ENCODE results near the gene RRP1B. TPM values are rescaled to one million over a fixed set of nuclear protein-coding genes. Genes with fewer than 3 reads are reported as not detected.

RRP1B gene
- total and polyA plus RNA-seq, 2 of the 13 experiments (the other 11 are each of a cell fraction or from before 2014, with no cell fraction given), result 16.3 to 46.2 TPM

DNA sequence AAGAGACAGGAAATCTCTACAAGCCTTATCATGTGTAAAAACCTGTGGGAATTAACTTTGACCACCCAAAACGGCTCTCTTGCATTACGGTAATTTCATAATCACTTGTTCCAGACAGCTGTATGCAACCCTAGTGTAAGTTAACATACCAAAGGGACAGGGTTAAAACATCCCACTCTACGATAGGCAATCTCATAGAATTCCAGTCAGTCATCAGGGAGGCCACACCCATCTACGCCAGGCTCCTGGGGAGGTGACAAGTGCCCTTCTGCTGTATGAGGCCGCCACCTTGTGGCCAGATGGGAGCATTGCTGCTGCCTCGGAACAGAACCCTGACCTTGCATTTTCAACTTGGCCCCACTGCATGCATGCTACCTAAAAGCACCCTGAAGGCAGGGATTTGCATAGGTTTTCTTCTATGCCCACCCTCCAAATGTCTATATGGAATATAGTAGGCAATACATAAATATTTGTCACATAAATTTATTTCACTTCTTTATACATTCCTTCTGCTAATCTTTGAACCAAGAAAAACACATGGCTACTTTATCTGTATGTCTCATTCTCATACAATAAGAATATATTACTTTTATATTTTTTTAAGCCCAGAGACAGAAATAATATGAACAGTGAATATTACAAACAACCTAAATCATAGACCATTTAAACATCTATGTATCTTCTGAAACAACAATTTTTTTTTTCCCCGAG lies 12.7 kb upstream of the RRP1B start (continued):
- TF ChIP-seq TBX2 (CRISPR knock-in tag; IDR thresholded peaks at IDR 0.05; ENCODE audit: borderline replicate concordance) (peak; percentile 40; the same call in 1 of the 2 replicates), MEIS2 (CRISPR knock-in tag; IDR thresholded peaks at IDR 0.05) (peak; percentile 64; the same call in 1 of the 2 replicates), HNRNPL (IDR thresholded peaks at IDR 0.05; ENCODE audit: low read depth, low read length) (no peak), XRCC5 (optimal IDR thresholded peaks at IDR 0.05; ENCODE audit: low read length) (peak; percentile 73), RORA (CRISPR knock-in tag; IDR thresholded peaks at IDR 0.05) (no peak), HNF4A (CRISPR knock-in tag; IDR thresholded peaks at IDR 0.05) (peak; percentile 23; the same call in 1 of the 2 replicates), ZNF607 (CRISPR knock-in tag; IDR thresholded peaks at IDR 0.05; ENCODE audit: borderline replicate concordance) (peak; percentile 50; the same call in 1 of the 2 replicates), MXI1 (IDR thresholded peaks at IDR 0.05; ENCODE audit: borderline replicate concordance, low read depth, low read length) (peak; percentile 65; the same call in 1 of the 3 replicates), ZNF629 (CRISPR knock-in tag; conservative IDR thresholded peaks at IDR 0.05) (no peak), KAT2B (IDR thresholded peaks at IDR 0.05; ENCODE audit: borderline replicate concordance, low read depth, low read length) (no peak), SAP130 (CRISPR knock-in tag; IDR thresholded peaks at IDR 0.05; ENCODE audit: low read depth) (peak; percentile 70), RFXANK (CRISPR knock-in tag; IDR thresholded peaks at IDR 0.05) (no peak), HOXA9 (CRISPR knock-in tag; IDR thresholded peaks at IDR 0.05; ENCODE audit: borderline replicate concordance) (no peak), ZFP36L2 (CRISPR knock-in tag; IDR thresholded peaks at IDR 0.05) (no peak), ARNTL (CRISPR knock-in tag; IDR thresholded peaks at IDR 0.05) (no peak), MIER3 (CRISPR knock-in tag; IDR thresholded peaks at IDR 0.05; ENCODE audit: borderline replicate concordance) (peak; percentile 48; the same call in 1 of the 2 replicates), FOXM1 (CRISPR knock-in tag; IDR thresholded peaks at IDR 0.05) (no peak), YEATS2 (CRISPR knock-in tag; IDR thresholded peaks at IDR 0.05; ENCODE audit: borderline replicate concordance) (peak; percentile 70; the same call in 1 of the 2 replicates)
- TF ChIP-seq, protein P1, sequence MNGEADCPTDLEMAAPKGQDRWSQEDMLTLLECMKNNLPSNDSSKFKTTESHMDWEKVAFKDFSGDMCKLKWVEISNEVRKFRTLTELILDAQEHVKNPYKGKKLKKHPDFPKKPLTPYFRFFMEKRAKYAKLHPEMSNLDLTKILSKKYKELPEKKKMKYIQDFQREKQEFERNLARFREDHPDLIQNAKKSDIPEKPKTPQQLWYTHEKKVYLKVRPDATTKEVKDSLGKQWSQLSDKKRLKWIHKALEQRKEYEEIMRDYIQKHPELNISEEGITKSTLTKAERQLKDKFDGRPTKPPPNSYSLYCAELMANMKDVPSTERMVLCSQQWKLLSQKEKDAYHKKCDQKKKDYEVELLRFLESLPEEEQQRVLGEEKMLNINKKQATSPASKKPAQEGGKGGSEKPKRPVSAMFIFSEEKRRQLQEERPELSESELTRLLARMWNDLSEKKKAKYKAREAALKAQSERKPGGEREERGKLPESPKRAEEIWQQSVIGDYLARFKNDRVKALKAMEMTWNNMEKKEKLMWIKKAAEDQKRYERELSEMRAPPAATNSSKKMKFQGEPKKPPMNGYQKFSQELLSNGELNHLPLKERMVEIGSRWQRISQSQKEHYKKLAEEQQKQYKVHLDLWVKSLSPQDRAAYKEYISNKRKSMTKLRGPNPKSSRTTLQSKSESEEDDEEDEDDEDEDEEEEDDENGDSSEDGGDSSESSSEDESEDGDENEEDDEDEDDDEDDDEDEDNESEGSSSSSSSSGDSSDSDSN (CRISPR knock-in tag; IDR thresholded peaks at IDR 0.05), result no peak
- TF ChIP-seq, protein P2, sequence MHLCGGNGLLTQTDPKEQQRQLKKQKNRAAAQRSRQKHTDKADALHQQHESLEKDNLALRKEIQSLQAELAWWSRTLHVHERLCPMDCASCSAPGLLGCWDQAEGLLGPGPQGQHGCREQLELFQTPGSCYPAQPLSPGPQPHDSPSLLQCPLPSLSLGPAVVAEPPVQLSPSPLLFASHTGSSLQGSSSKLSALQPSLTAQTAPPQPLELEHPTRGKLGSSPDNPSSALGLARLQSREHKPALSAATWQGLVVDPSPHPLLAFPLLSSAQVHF (CRISPR knock-in tag; IDR thresholded peaks at IDR 0.05), result no peak
- TF ChIP-seq, protein P3, sequence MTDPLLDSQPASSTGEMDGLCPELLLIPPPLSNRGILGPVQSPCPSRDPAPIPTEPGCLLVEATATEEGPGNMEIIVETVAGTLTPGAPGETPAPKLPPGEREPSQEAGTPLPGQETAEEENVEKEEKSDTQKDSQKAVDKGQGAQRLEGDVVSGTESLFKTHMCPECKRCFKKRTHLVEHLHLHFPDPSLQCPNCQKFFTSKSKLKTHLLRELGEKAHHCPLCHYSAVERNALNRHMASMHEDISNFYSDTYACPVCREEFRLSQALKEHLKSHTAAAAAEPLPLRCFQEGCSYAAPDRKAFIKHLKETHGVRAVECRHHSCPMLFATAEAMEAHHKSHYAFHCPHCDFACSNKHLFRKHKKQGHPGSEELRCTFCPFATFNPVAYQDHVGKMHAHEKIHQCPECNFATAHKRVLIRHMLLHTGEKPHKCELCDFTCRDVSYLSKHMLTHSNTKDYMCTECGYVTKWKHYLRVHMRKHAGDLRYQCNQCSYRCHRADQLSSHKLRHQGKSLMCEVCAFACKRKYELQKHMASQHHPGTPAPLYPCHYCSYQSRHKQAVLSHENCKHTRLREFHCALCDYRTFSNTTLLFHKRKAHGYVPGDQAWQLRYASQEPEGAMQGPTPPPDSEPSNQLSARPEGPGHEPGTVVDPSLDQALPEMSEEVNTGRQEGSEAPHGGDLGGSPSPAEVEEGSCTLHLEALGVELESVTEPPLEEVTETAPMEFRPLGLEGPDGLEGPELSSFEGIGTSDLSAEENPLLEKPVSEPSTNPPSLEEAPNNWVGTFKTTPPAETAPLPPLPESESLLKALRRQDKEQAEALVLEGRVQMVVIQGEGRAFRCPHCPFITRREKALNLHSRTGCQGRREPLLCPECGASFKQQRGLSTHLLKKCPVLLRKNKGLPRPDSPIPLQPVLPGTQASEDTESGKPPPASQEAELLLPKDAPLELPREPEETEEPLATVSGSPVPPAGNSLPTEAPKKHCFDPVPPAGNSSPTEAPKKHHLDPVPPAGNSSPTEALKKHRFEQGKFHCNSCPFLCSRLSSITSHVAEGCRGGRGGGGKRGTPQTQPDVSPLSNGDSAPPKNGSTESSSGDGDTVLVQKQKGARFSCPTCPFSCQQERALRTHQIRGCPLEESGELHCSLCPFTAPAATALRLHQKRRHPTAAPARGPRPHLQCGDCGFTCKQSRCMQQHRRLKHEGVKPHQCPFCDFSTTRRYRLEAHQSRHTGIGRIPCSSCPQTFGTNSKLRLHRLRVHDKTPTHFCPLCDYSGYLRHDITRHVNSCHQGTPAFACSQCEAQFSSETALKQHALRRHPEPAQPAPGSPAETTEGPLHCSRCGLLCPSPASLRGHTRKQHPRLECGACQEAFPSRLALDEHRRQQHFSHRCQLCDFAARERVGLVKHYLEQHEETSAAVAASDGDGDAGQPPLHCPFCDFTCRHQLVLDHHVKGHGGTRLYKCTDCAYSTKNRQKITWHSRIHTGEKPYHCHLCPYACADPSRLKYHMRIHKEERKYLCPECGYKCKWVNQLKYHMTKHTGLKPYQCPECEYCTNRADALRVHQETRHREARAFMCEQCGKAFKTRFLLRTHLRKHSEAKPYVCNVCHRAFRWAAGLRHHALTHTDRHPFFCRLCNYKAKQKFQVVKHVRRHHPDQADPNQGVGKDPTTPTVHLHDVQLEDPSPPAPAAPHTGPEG (CRISPR knock-in tag; IDR thresholded peaks at IDR 0.05), result no peak
